GM19240 (cell line): ENCODE measurements around the gene LILRB2.
"Not testable (repeated sequence)": the region's sequence is repeated elsewhere in the genome, so short reads cannot be mapped to it uniquely, and the experiment has no call there.

Experiments
- DNase-seq: peaks from one replicate; pipeline ENCODE4 v3.0.0; 2011; ENCODE audit warnings: low spot score; ENCODE audit not compliant: insufficient read length

The LILRB2 gene

GRCh38 chr19:54242234-54242633 lies 38.7 kb downstream of the LILRB2 start:
- DNase-seq = not testable (repeated sequence)

GRCh38 chr19:54240372-54241336 lies 40.3 kb downstream of the LILRB2 start:
- not testable (repeated sequence) for DNase-seq

DNA sequence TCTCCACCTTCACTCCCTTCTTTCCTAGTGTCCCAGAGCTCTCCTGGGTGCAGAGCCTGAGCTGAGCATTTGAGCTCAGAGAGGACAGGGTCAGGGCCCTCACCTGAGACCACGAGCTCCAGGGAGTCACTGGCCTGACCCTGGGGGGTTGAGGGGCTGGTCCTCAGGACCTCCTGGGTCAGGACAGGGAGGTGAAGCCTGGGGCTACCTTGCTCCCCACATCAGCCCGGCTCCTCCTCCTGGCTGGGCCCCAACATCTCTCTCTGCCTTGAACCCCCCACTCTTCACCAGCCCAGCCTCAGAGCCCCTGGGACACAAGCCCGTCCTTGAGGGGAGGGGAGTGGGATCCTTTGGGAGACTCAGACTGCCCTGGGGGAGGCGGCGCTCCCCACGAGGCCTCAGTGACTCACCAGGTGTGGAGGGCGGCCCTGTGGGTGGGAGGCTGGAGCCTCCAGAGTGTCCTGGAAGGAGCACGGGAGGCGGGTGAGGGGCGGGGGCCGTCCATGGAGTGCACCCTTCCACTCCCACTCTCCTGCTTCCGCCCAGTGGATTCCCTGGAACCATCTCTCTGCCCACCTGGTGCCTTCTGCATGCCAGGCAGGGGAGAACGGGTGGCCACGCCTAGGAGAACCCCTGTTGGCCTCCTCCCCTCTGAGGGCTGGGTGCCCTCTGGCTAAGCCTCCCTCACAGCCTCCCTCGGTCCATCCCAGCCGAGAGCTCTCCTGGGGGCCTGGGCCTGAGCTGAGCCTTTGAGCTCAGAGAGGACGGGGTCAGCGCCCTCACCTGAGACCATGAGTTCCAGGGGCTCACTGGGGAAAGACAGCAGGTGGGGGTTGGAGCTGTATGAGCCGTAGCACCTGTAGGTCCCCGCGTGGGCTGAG lies 41.2 kb downstream of the LILRB2 start:
- not testable (repeated sequence) for DNase-seq

DNA sequence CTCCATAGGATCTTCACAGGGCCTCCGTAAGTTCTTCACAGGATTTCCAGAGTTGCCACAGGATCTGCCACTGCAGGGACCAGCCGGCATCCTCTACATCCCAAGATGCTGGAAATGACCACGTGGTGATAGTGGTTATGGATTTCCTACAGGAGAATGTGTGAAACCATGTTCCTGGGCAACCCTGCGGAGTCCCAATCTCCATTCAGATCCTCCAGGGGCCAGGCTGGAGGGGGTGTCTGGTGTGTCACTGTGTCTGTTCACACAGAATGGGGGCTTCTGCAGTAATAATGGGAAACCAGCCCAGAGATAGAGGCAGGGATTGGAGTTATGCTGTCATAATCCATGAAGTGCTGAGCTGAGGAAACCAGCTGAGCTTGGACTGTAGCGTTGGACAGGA lies 47.0 kb downstream of the LILRB2 start:
- no peak for DNase-seq

GRCh38 chr19:54231077-54231931 lies 49.6 kb downstream of the LILRB2 start:
- DNase-seq = peak; percentile 56

GRCh38 chr19:54230031-54230430 lies 50.9 kb downstream of the LILRB2 start:
- no peak for DNase-seq

GRCh38 chr19:54229146-54229545 lies 51.8 kb downstream of the LILRB2 start:
- no peak for DNase-seq

- DNase-seq = not testable (repeated sequence)
Observed at GRCh38 chr19:54224619-54225018, 56.3 kb downstream of the LILRB2 start.

- DNase-seq = not testable (repeated sequence)
Observed at GRCh38 chr19:54223937-54224281, 57.0 kb downstream of the LILRB2 start.
